Midbrain (tissue), 1 donor: ENCODE data around the gene MIF.
A peak's percentile ranks its signal among the peaks of the same experiment; 100 is the strongest.
"Not testable (repeated sequence)": the region's sequence is repeated elsewhere in the genome, so short reads cannot be mapped to it uniquely, and the experiment has no call there.

Source experiments
- DNase-seq: peaks from one replicate; lab custom pipeline; 2025; lab: John Stamatoyannopoulos, UW

The MIF gene

GRCh38 chr22:23877566-23877965, 16.6 kb upstream of the MIF start:
- DNase-seq: no peak

GRCh38 chr22:23878219-23878618, 16.0 kb upstream of the MIF start:
- peak; percentile 60 for DNase-seq

- DNase-seq: no peak
Measured at GRCh38 chr22:23882370-23882769, 11.8 kb upstream of the MIF start.

- DNase-seq: no peak
Measured at GRCh38 chr22:23883658-23884057, 10.5 kb upstream of the MIF start.

- no peak for DNase-seq
Measured at GRCh38 chr22:23884140-23884539, 10.0 kb upstream of the MIF start.

- DNase-seq: peak; percentile 46
Measured at GRCh38 chr22:23888615-23889401, 5.4 kb upstream of the MIF start.

- DNase-seq: no peak
Measured at GRCh38 chr22:23889620-23890019, 4.6 kb upstream of the MIF start.

- no peak for DNase-seq
Measured at GRCh38 chr22:23891726-23892125, 2.5 kb upstream of the MIF start.

GRCh38 chr22:23892130-23892529, 2.1 kb upstream of the MIF start:
- DNase-seq: no peak

- no peak for DNase-seq
Measured at GRCh38 chr22:23892706-23893105, 1.5 kb upstream of the MIF start.

GRCh38 chr22:23893121-23893944, 850 bp upstream of the MIF start:
- DNase-seq: no peak

- DNase-seq: peak; percentile 57
Measured at GRCh38 chr22:23894710-23895598, 771 bp downstream of the MIF start.

- DNase-seq: no peak
Measured at GRCh38 chr22:23895599-23896144, 1.5 kb downstream of the MIF start.

- no peak for DNase-seq
Measured at GRCh38 chr22:23896166-23896522, 2.0 kb downstream of the MIF start.

- DNase-seq: no peak
Measured at GRCh38 chr22:23896523-23897186, 2.5 kb downstream of the MIF start.

- no peak for DNase-seq
Measured at GRCh38 chr22:23897320-23897719, 3.1 kb downstream of the MIF start.

- peak; percentile 18 for DNase-seq
Measured at GRCh38 chr22:23898006-23898974, 4.1 kb downstream of the MIF start.

GRCh38 chr22:23899042-23899745, 5.0 kb downstream of the MIF start:
- DNase-seq: no peak

GRCh38 chr22:23900227-23900626, 6.0 kb downstream of the MIF start:
- not testable (repeated sequence) for DNase-seq

- no peak for DNase-seq
Measured at GRCh38 chr22:23901600-23901999, 7.4 kb downstream of the MIF start.
